GM18909 (cell line): Measurements from ENCODE around the gene THOC5.

Source experiments
- ATAC-seq: cut with Tn5 transposase; IDR thresholded peaks from one replicate; pipeline ENCODE4 v1.9.1; 2021; ENCODE audit warnings: mild to moderate bottlenecking; ENCODE audit not compliant: unreplicated experiment, poor library complexity

Gene THOC5

GRCh38 chr22:29478326-29479276 is 75.0 kb downstream of the THOC5 start:
- no peak for ATAC-seq

- no peak for ATAC-seq
Observed at GRCh38 chr22:29477723-29478318, 75.7 kb downstream of the THOC5 start.

GRCh38 chr22:29476116-29476515 is 77.4 kb downstream of the THOC5 start:
- ATAC-seq = no peak

- ATAC-seq = no peak
Observed at GRCh38 chr22:29475550-29475949, 78.0 kb downstream of the THOC5 start.

GRCh38 chr22:29473001-29473400 is 80.6 kb downstream of the THOC5 start:
- no peak for ATAC-seq

- no peak for ATAC-seq
Observed at GRCh38 chr22:29470159-29470855, 83.2 kb downstream of the THOC5 start.

GRCh38 chr22:29469755-29470154 is 83.8 kb downstream of the THOC5 start:
- no peak for ATAC-seq

GRCh38 chr22:29464581-29464980 is 89.0 kb downstream of the THOC5 start:
- no peak for ATAC-seq

GRCh38 chr22:29463629-29464028 is 89.9 kb downstream of the THOC5 start:
- no peak for ATAC-seq

- ATAC-seq = no peak
Observed at GRCh38 chr22:29461263-29461662, 92.3 kb downstream of the THOC5 start.

- ATAC-seq = no peak
Observed at GRCh38 chr22:29459773-29460172, 93.8 kb downstream of the THOC5 start.

- no peak for ATAC-seq
Observed at GRCh38 chr22:29458551-29458950, 95.0 kb downstream of the THOC5 start.

- no peak for ATAC-seq
Observed at GRCh38 chr22:29457730-29458129, 95.8 kb downstream of the THOC5 start.

GRCh38 chr22:29456211-29456671 is 97.3 kb downstream of the THOC5 start:
- no peak for ATAC-seq
